ENCODE results near the gene ZNF787.

DNA sequence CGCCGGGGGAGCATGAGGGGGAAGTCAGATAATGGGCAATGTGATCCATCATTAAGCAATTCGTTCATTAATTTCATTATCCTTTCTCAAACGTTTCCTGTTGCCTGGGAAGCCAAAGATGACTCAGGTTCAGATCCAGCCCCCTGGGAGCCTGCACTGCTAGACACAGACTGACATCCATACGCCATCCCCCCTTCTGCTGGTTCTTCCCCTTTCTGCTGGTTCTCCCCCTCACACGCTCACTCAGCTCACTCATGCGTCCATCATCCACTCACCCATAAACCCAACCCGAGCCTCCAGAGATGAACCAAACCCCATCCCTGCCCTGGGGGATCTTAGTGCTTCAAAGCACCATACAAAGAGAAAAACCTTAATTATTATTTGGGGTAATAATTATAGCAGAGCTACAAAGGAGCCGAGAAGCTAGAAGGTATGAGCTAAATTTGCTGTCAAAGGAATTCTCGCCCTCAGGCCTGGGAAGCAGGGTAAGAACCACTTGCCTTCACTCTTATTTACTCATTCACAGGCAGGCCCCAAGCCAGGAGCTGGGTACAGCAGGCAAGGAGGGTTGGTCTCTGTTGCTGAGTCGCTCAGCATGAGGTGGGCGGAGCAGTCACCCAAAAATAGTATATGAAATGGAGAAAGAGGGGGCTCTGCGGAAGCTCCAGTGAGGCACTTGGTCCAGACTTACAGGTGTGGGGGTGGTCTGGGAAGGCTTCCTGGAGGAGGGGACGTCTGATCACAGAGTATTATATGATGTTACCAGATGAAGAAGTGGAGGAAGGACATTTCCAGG is 13.0 kb upstream of the ZNF787 start:
- TF ChIP-seq YY1 (IDR thresholded peaks at IDR 0.05; ENCODE audit: low read depth, low read length) (no peak), POLR2AphosphoS5 (IDR thresholded peaks at IDR 0.05; ENCODE audit: low read length) (no peak), RELA (IDR thresholded peaks at IDR 0.05; ENCODE audit: borderline replicate concordance, partially characterized antibody) (no peak), EZH2 (IDR thresholded peaks at IDR 0.05; ENCODE audit: borderline replicate concordance, control insufficient read depth, low read depth, low read length) (no peak), GABPA (IDR thresholded peaks at IDR 0.05; ENCODE audit: low read depth) (no peak), NR2C2 (IDR thresholded peaks at IDR 0.05; ENCODE audit: borderline replicate concordance, control insufficient read depth, insufficient read length, low read depth) (no peak), PAX8 (IDR thresholded peaks at IDR 0.05) (no peak), TCF12 (IDR thresholded peaks at IDR 0.05; ENCODE audit: low read depth, low read length) (0 out of 2 replicates have a peak, but pooled peaks have one; percentile 42), POLR2A (IDR thresholded peaks at IDR 0.05; ENCODE audit: low read depth, low read length) (no peak)
- TF ChIP-seq, protein P1, sequence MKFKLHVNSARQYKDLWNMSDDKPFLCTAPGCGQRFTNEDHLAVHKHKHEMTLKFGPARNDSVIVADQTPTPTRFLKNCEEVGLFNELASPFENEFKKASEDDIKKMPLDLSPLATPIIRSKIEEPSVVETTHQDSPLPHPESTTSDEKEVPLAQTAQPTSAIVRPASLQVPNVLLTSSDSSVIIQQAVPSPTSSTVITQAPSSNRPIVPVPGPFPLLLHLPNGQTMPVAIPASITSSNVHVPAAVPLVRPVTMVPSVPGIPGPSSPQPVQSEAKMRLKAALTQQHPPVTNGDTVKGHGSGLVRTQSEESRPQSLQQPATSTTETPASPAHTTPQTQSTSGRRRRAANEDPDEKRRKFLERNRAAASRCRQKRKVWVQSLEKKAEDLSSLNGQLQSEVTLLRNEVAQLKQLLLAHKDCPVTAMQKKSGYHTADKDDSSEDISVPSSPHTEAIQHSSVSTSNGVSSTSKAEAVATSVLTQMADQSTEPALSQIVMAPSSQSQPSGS (IDR thresholded peaks at IDR 0.05; ENCODE audit: low read length) = no peak
- TF ChIP-seq, protein P2, sequence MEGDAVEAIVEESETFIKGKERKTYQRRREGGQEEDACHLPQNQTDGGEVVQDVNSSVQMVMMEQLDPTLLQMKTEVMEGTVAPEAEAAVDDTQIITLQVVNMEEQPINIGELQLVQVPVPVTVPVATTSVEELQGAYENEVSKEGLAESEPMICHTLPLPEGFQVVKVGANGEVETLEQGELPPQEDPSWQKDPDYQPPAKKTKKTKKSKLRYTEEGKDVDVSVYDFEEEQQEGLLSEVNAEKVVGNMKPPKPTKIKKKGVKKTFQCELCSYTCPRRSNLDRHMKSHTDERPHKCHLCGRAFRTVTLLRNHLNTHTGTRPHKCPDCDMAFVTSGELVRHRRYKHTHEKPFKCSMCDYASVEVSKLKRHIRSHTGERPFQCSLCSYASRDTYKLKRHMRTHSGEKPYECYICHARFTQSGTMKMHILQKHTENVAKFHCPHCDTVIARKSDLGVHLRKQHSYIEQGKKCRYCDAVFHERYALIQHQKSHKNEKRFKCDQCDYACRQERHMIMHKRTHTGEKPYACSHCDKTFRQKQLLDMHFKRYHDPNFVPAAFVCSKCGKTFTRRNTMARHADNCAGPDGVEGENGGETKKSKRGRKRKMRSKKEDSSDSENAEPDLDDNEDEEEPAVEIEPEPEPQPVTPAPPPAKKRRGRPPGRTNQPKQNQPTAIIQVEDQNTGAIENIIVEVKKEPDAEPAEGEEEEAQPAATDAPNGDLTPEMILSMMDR (IDR thresholded peaks at IDR 0.05 in 2 of 3, conservative IDR thresholded peaks at IDR 0.05 in 1 of 3; ENCODE audit: control insufficient read depth in 2 of 3, extremely low read depth in 1 of 3, insufficient read depth in 1 of 3, low read depth in 3 of 3, low read length in 3 of 3) = no peak
- TF ChIP-seq, protein P3, sequence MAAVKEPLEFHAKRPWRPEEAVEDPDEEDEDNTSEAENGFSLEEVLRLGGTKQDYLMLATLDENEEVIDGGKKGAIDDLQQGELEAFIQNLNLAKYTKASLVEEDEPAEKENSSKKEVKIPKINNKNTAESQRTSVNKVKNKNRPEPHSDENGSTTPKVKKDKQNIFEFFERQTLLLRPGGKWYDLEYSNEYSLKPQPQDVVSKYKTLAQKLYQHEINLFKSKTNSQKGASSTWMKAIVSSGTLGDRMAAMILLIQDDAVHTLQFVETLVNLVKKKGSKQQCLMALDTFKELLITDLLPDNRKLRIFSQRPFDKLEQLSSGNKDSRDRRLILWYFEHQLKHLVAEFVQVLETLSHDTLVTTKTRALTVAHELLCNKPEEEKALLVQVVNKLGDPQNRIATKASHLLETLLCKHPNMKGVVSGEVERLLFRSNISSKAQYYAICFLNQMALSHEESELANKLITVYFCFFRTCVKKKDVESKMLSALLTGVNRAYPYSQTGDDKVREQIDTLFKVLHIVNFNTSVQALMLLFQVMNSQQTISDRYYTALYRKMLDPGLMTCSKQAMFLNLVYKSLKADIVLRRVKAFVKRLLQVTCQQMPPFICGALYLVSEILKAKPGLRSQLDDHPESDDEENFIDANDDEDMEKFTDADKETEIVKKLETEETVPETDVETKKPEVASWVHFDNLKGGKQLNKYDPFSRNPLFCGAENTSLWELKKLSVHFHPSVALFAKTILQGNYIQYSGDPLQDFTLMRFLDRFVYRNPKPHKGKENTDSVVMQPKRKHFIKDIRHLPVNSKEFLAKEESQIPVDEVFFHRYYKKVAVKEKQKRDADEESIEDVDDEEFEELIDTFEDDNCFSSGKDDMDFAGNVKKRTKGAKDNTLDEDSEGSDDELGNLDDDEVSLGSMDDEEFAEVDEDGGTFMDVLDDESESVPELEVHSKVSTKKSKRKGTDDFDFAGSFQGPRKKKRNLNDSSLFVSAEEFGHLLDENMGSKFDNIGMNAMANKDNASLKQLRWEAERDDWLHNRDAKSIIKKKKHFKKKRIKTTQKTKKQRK (IDR thresholded peaks at IDR 0.05; ENCODE audit: low read depth, low read length) = no peak

Data from GM12878 (cell line).